ENCODE data around the gene SERBP1. TPM values are rescaled to one million over a fixed set of nuclear protein-coding genes. Genes with fewer than 3 reads are reported as not detected.

SERBP1 gene
- total RNA-seq, 4 donors from 2014 or later, result 173 to 241 (median 223) TPM

DNA sequence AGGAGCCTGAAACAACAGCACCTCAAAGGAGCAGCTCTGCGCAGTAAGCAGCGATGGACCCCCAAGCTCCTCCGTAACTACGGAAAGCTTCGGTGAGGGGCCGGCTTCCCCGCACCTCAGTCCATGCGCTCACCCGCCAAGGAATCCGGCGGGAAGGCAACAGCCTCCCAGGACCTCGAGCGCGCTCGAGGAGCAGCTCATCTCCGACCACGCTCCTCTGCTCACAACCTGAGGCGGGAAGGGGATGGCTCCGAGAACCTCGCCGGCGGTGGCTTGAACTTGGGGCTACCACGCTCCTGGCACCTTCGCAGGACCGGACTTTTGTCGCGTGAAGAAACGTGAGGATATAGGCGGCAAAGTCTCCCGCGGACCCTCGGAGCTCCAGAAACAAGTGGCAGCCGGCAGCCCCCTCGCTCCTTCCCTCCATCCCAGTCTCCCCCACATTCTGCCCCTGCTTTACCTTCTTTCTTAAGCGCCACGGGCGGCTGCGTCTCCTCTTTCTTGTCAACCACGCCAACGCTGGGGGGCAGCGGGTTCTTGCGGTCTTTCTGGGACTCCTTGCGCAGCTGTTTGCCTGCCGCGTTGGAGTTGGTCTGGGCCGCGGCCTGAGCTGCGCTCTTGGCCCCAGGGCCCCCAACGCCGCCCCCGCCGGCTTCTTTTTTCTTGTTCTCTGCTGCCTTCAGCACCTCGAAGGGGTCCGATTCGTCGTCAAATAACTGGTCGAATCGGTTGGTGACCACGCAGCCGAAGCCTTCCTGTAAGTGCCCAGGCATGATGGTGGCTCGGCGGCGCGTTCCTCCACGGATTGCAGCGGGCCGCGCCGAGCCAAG lies 459 bp downstream of the SERBP1 start:
- Histone ChIP-seq H3K9me3 (no peaks in the 10 kb centered on the region), H3K36me3 (peaks cover 0 to 15% (median 7%) of the 10 kb centered on the region in 3 donors), H3K4me3 (peak overlapping the region; percentile 82 to 87 (median 84)), H3K27me3 (no peaks in the 10 kb centered on the region), H3K4me1 (peaks cover 0 to 56% (median 22%) of the 10 kb centered on the region in 4 donors), H3K27ac (peak overlapping the region; percentile 88 to 96 (median 92))
- no peak for TF ChIP-seq EP300 (IDR thresholded peaks at IDR 0.05)
- TF ChIP-seq, protein P1, sequence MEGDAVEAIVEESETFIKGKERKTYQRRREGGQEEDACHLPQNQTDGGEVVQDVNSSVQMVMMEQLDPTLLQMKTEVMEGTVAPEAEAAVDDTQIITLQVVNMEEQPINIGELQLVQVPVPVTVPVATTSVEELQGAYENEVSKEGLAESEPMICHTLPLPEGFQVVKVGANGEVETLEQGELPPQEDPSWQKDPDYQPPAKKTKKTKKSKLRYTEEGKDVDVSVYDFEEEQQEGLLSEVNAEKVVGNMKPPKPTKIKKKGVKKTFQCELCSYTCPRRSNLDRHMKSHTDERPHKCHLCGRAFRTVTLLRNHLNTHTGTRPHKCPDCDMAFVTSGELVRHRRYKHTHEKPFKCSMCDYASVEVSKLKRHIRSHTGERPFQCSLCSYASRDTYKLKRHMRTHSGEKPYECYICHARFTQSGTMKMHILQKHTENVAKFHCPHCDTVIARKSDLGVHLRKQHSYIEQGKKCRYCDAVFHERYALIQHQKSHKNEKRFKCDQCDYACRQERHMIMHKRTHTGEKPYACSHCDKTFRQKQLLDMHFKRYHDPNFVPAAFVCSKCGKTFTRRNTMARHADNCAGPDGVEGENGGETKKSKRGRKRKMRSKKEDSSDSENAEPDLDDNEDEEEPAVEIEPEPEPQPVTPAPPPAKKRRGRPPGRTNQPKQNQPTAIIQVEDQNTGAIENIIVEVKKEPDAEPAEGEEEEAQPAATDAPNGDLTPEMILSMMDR (IDR thresholded peaks at IDR 0.05), result no peak
- TF ChIP-seq POLR2A (IDR thresholded peaks at IDR 0.05), result peak in 1 of 2 donors; percentile 89
- 1% methylated on average over 61 to 64 of the region's 69 CpGs for whole genome bisulfite sequencing, 2 donors
- no peak for DNase-seq (ENCODE audit: low spot score in 2 of 2)

DNA sequence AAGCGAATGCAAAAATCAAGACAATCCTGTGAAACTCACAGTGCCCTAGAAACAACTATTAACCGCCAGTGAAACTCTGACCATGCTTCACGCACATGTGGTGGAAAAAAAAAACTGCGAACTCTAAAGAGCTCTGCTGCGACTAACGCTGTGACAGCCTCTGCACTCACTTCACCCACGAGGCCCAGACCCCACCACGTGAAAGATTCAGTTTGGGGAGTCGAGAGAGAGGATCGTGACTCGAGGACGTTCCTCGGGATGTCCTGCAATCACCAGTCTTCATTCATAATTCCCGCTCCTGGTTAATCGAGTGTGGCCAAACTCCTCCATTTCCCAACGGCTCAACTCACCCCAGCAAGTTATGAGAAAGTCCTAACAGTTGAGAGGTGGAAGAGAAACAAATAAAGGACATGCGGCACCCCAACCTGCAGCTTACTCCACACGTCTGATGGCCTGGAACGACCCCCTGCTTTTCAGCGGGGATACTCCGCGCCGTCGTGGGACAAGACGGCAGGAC lies 1.1 kb downstream of the SERBP1 start:
- peak overlapping the region; percentile 82 to 87 (median 84) for H3K4me3 ChIP-seq
- H3K27me3 ChIP-seq, result no peaks in the 10 kb centered on the region
- peaks cover 0 to 21% (median 7%) of the 10 kb centered on the region in 3 donors for H3K36me3 ChIP-seq
- TF ChIP-seq EP300 (IDR thresholded peaks at IDR 0.05), result peak in 1 of 2 donors; percentile 15
- TF ChIP-seq, protein P1 (IDR thresholded peaks at IDR 0.05), result no peak
- H3K4me1 ChIP-seq, result peaks cover 0 to 50% (median 22%) of the 10 kb centered on the region in 4 donors
- DNase-seq (ENCODE audit: low spot score in 2 of 2), result peak in 1 of 2 donors; percentile 14
- H3K27ac ChIP-seq, result peak overlapping the region; percentile 88 to 96 (median 92)
- 0% methylated on average over 25 of the region's 25 CpGs for WGBS, 2 donors
- H3K9me3 ChIP-seq, result no peaks in the 10 kb centered on the region

DNA sequence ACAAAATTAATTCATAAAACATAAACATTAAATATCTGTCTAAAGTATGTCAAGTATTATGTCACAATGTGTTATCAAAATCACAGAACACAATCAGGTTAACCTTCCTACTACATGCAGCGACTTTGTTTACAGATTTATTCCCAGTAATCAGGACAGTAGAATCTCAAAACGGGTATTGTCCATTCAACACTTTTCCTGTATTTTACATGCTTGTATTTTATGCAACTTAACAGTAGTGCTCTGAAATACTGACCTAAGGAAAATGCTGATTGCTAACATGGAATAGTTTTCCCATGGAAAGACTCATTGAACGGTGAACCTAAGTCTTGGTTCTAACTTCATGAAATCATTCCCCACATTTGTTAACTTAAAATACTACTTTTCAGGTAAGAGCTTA lies 2.3 kb downstream of the SERBP1 start:
- TF ChIP-seq EP300 (IDR thresholded peaks at IDR 0.05) (no peak), POLR2A (IDR thresholded peaks at IDR 0.05) (no peak)
- TF ChIP-seq, protein P1 (IDR thresholded peaks at IDR 0.05), result no peak
- Histone ChIP-seq H3K4me1 (peaks cover 0 to 44% (median 22%) of the 10 kb centered on the region in 4 donors), H3K27ac (peak overlapping the region in 1 of 4 donors; percentile 29), H3K27me3 (no peaks in the 10 kb centered on the region), H3K36me3 (peaks cover 0 to 33% (median 12%) of the 10 kb centered on the region in 3 donors), H3K4me3 (peak overlapping the region; percentile 82 to 87 (median 84)), H3K9me3 (no peaks in the 10 kb centered on the region)
- WGBS, 2 donors, result 1 to 3% methylated on average over 3 of the region's 3 CpGs
- DNase-seq (ENCODE audit: low spot score in 2 of 2), result no peak

DNA sequence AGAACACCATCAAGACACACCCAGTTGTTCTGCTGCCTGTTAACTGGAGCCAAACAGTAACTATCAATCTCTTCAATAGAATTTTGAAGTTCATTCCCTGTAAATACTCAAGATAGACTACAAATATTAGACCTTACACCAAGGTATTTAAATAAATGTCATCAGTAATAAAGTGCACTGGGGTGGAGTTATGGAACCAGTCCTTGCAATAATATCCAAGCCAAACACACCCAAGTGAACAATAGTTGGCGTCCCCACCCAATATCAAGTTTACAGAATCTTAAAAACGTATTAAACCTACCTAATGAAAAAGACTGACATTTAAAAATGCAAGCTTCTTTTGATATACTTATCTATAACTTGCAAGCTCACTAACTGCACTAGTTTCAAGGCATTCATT lies 2.7 kb downstream of the SERBP1 start:
- Histone ChIP-seq H3K4me1 (peaks cover 0 to 43% (median 22%) of the 10 kb centered on the region in 4 donors), H3K27me3 (no peaks in the 10 kb centered on the region), H3K36me3 (peaks cover 0 to 38% (median 15%) of the 10 kb centered on the region in 3 donors), H3K9me3 (no peaks in the 10 kb centered on the region), H3K27ac (peak overlapping the region in 1 of 4 donors; percentile 29), H3K4me3 (peak overlapping the region; percentile 82 to 87 (median 84))
- no peak for DNase-seq (ENCODE audit: low spot score in 2 of 2)
- TF ChIP-seq EP300 (IDR thresholded peaks at IDR 0.05) (no peak), POLR2A (IDR thresholded peaks at IDR 0.05) (no peak)
- TF ChIP-seq, protein P1 (IDR thresholded peaks at IDR 0.05), result no peak
- WGBS, 2 donors, result 2 to 9% methylated on average over 2 of the region's 2 CpGs
